H1 (cell line): ENCODE measurements around the gene ACSF2. TPM values are rescaled to one million over a fixed set of nuclear protein-coding genes. Genes with fewer than 3 reads are reported as not detected.

Source experiments
- CTCF ChIA-PET: fragments of 300-600 bp; sonication (Branson Sonifier 250); formaldehyde crosslinking; loops from one replicate; lab custom pipeline; 2021; ENCODE audit not compliant: partially characterized antibody; lab: Charles Lee
- POLR2A ChIA-PET: fragments of 300-600 bp; sonication (Branson Sonifier 250); formaldehyde crosslinking; loops from one replicate; lab custom pipeline; 2021; ENCODE audit warnings: inconsistent platforms; ENCODE audit not compliant: partially characterized antibody; lab: Charles Lee
- DNase-seq, 2 experiments: peaks; one replicate each; pipeline versions ENCODE4 v3.0.0 to v3.0.0-alpha.2; 2010 to 2022; ENCODE audit warnings: low spot score in 2 of 2, low read depth in 1 of 2, mixed read lengths in 1 of 2
- FAIRE-seq: peaks from 2 replicates; lab custom pipeline; 2011; peaks lifted over from hg19 to GRCh38; lab: Jason Lieb, UNC
- H2AFZ ChIP-seq: 2 replicates; pipeline ENCODE4 v1.8.1; 2012; ENCODE audit warnings: low read length, inconsistent platforms
- H2AK5ac ChIP-seq: 2 replicates; pipeline ENCODE4 v1.6.1; 2013; ENCODE audit warnings: low read depth, low read length
- H2BK120ac ChIP-seq: replicated peaks from 2 replicates; pipeline ENCODE3; 2013; ENCODE audit warnings: low read depth, low read length, inconsistent platforms
- H2BK12ac ChIP-seq: 2 replicates; pipeline ENCODE4 v1.6.1; 2013; ENCODE audit warnings: low read depth, low read length
- H2BK15ac ChIP-seq: 2 replicates; pipeline ENCODE4 v1.6.1; 2013; ENCODE audit warnings: low read length
- H2BK20ac ChIP-seq: 2 replicates; pipeline ENCODE4 v1.6.1; 2013; ENCODE audit warnings: low read length
- H2BK5ac ChIP-seq: 2 replicates; pipeline ENCODE4 v1.6.1; 2013; ENCODE audit warnings: low read depth, low read length
- H3K14ac ChIP-seq: 2 replicates; pipeline ENCODE4 v1.6.1; 2013; ENCODE audit warnings: inconsistent platforms; ENCODE audit not compliant: insufficient read length
- H3K18ac ChIP-seq: 2 replicates; pipeline ENCODE4 v1.6.1; 2013; ENCODE audit warnings: low read length; ENCODE audit errors: extremely low read depth
- H3K23ac ChIP-seq: 2 replicates; pipeline ENCODE4 v1.6.1; 2013; ENCODE audit warnings: inconsistent platforms; ENCODE audit not compliant: insufficient read length
- H3K23me2 ChIP-seq: 2 replicates; pipeline ENCODE4 v1.6.1; 2013; ENCODE audit warnings: low read depth, low read length
- H3K27ac ChIP-seq: 2 replicates; pipeline ENCODE4 v1.6.1; 2011; ENCODE audit warnings: low read depth, low read length, inconsistent platforms
- H3K27me3 ChIP-seq, 4 experiments: replicated peaks in 1 of 4; 1 replicate in 1 of 4; 2 replicates in 3 of 4; pipeline versions ENCODE4 v1.6.1 to v1.8.1; 2011 to 2013; ENCODE audit warnings: low read length in 3 of 4, mild to moderate bottlenecking in 3 of 4, inconsistent platforms in 2 of 4, mixed read lengths in 2 of 4, moderate library complexity in 1 of 4; ENCODE audit not compliant: control insufficient read depth in 3 of 4, insufficient read depth in 3 of 4; ENCODE audit errors: extremely low read depth in 1 of 4
- H3K36me3 ChIP-seq, 4 experiments: 2 replicates each; pipeline versions ENCODE4 v1.6.1 to v1.8.1; 2011 to 2013; ENCODE audit warnings: mild to moderate bottlenecking in 4 of 4, low read length in 3 of 4, moderate library complexity in 2 of 4, control low read depth in 1 of 4, inconsistent platforms in 1 of 4; ENCODE audit not compliant: insufficient read depth in 4 of 4, control insufficient read depth in 2 of 4
- H3K4ac ChIP-seq: replicated peaks from 2 replicates; pipeline ENCODE3; 2013; ENCODE audit warnings: low read length, low read depth, mixed read lengths, inconsistent platforms; ENCODE audit not compliant: insufficient read length
- H3K4me1 ChIP-seq, 4 experiments: replicated peaks in 1 of 4; 1 replicate in 1 of 4; 2 replicates in 3 of 4; pipeline versions ENCODE4 v1.6.1 to v1.8.1; 2011 to 2013; ENCODE audit warnings: low read length in 3 of 4, inconsistent platforms in 2 of 4, mixed read lengths in 1 of 4; ENCODE audit not compliant: insufficient read depth in 4 of 4, control insufficient read depth in 3 of 4
- H3K4me2 ChIP-seq, 2 experiments: 2 replicates each; pipeline versions ENCODE4 v1.6.1 to v1.8.1; 2011 to 2013; ENCODE audit warnings: low read depth in 2 of 2, low read length in 2 of 2, control low read depth in 1 of 2, inconsistent platforms in 1 of 2, mild to moderate bottlenecking in 1 of 2; ENCODE audit not compliant: insufficient read depth in 1 of 2
- H3K4me3 ChIP-seq, 4 experiments: fragments of 200-600, 300-600 bp in 1 of 4; sonication (generic), shearing (Covaris generic), sonication (Bioruptor Twin) in 1 of 4; 2 replicates each; pipeline versions ENCODE4 v1.5.1 to v1.8.1; 2011 to 2016; ENCODE audit warnings: low read length in 4 of 4, low read depth in 3 of 4, control low read depth in 2 of 4, inconsistent platforms in 2 of 4, mild to moderate bottlenecking in 2 of 4, mixed read lengths in 1 of 4, moderate library complexity in 1 of 4; ENCODE audit not compliant: insufficient read depth in 2 of 4; ENCODE audit errors: extremely low read depth in 1 of 4
- H3K56ac ChIP-seq: replicated peaks from 2 replicates; pipeline ENCODE3; 2013; ENCODE audit warnings: low read depth, mild to moderate bottlenecking, mixed read lengths, low read length, inconsistent platforms; ENCODE audit not compliant: insufficient read length
- H3K79me1 ChIP-seq: 2 replicates; pipeline ENCODE4 v1.6.1; 2013; ENCODE audit warnings: low read depth, low read length, control low read depth
- H3K79me2 ChIP-seq, 2 experiments: 2 replicates each; pipeline versions ENCODE4 v1.6.1 to v1.8.1; 2012 to 2013; ENCODE audit warnings: low read length in 2 of 2, mild to moderate bottlenecking in 2 of 2, inconsistent platforms in 1 of 2; ENCODE audit not compliant: insufficient read depth in 2 of 2, control insufficient read depth in 1 of 2
- H3K9ac ChIP-seq, 4 experiments: replicated peaks in 1 of 4; 1 replicate in 1 of 4; 2 replicates in 3 of 4; pipeline versions ENCODE4 v1.6.1 to v1.8.1; 2011 to 2013; ENCODE audit warnings: low read depth in 3 of 4, low read length in 3 of 4, control low read depth in 2 of 4, mild to moderate bottlenecking in 2 of 4, moderate library complexity in 2 of 4, inconsistent platforms in 1 of 4; ENCODE audit errors: extremely low read depth in 1 of 4
- H3K9me3 ChIP-seq, 2 experiments: 2 replicates each; pipeline versions ENCODE4 v1.6.1 to v1.8.1; 2012 to 2013; ENCODE audit warnings: mild to moderate bottlenecking in 2 of 2, moderate library complexity in 2 of 2, control low read depth in 1 of 2, inconsistent platforms in 1 of 2, low read depth in 1 of 2, low read length in 1 of 2, mixed read lengths in 1 of 2; ENCODE audit not compliant: insufficient read depth in 2 of 2
- H4K20me1 ChIP-seq, 2 experiments: replicated peaks in 1 of 2; 2 replicates each; pipeline versions ENCODE3 to v1.8.1; 2011 to 2013; ENCODE audit warnings: inconsistent platforms in 2 of 2, low read length in 2 of 2, mild to moderate bottlenecking in 1 of 2; ENCODE audit not compliant: insufficient read depth in 2 of 2, control insufficient read depth in 1 of 2
- H4K5ac ChIP-seq: 2 replicates; pipeline ENCODE4 v1.6.1; 2013; ENCODE audit warnings: low read length, low read depth, mixed read lengths, inconsistent platforms; ENCODE audit not compliant: insufficient read length
- H4K8ac ChIP-seq: 2 replicates; pipeline ENCODE4 v1.8.0; 2013; ENCODE audit warnings: mild to moderate bottlenecking, moderate library complexity, low read length, inconsistent platforms; ENCODE audit not compliant: insufficient read depth; ENCODE audit errors: extremely low read depth
- H4K91ac ChIP-seq: replicated peaks from 2 replicates; pipeline ENCODE3; 2013; ENCODE audit warnings: low read length, mixed read lengths, inconsistent platforms; ENCODE audit not compliant: insufficient read length
- BACH1 ChIP-seq: IDR thresholded peaks from 2 replicates; pipeline ENCODE4 v1.6.1; 2012; ENCODE audit warnings: low read length, improper control_type of control experiment
- CHD1 ChIP-seq: IDR thresholded peaks from 2 replicates; pipeline ENCODE4 v1.6.1; 2012; ENCODE audit warnings: low read depth, low read length, improper control_type of control experiment
- CTBP2 ChIP-seq: IDR thresholded peaks from 2 replicates; pipeline ENCODE4 v1.7.0; 2011; ENCODE audit warnings: borderline replicate concordance, mild to moderate bottlenecking, moderate library complexity, mixed read lengths, low read length; ENCODE audit not compliant: insufficient read depth, insufficient read length
- EGR1 ChIP-seq: IDR thresholded peaks from 2 replicates; pipeline ENCODE4 v1.6.1; 2011; ENCODE audit warnings: low read depth, low read length, borderline replicate concordance
- JUN ChIP-seq: IDR thresholded peaks from 2 replicates; pipeline ENCODE4 v1.6.1; 2011; ENCODE audit warnings: low read depth, mild to moderate bottlenecking, improper control_type of control experiment, low read length
- JUND ChIP-seq: IDR thresholded peaks from 2 replicates; pipeline ENCODE4 v1.6.1; 2011; ENCODE audit warnings: mild to moderate bottlenecking, improper control_type of control experiment, low read length
- KDM1A ChIP-seq: fragments of 200-600, 300-600 bp; sonication (generic); IDR thresholded peaks from 2 replicates; pipeline ENCODE4 v1.7.1; 2016; ENCODE audit warnings: mild to moderate bottlenecking, low read length, borderline replicate concordance
- PHF8 ChIP-seq: fragments of 200-600 bp; sonication (generic); conservative IDR thresholded peaks from 2 replicates; pipeline ENCODE4 v1.7.1; 2012; ENCODE audit warnings: low read depth, mild to moderate bottlenecking, inconsistent platforms, low read length, moderate library complexity
- RXRA ChIP-seq: IDR thresholded peaks from 2 replicates; pipeline ENCODE4 v1.6.1; 2011; ENCODE audit warnings: low read depth, mild to moderate bottlenecking, low read length, moderate library complexity; ENCODE audit not compliant: insufficient read depth
- SAP30 ChIP-seq: fragments of 300-600 bp; sonication (generic); IDR thresholded peaks from 2 replicates; pipeline ENCODE4 v1.7.1; 2012; ENCODE audit warnings: low read length, moderate library complexity, mild to moderate bottlenecking, inconsistent platforms; ENCODE audit not compliant: insufficient read depth, insufficient replicate concordance
- SIRT6 ChIP-seq: IDR thresholded peaks from one replicate; pipeline ENCODE4 v1.7.1; 2012; ENCODE audit warnings: low read length, inconsistent platforms
- SIX5 ChIP-seq: IDR thresholded peaks from 2 replicates; pipeline ENCODE4 v1.6.1; 2011; ENCODE audit warnings: mild to moderate bottlenecking, low read depth, low read length
- TEAD4 ChIP-seq: IDR thresholded peaks from 2 replicates; pipeline ENCODE4 v1.6.1; 2012; ENCODE audit warnings: low read depth, low read length, inconsistent platforms, mixed read lengths
- WGBS, 2 experiments: shearing (Covaris generic) in 1 of 2; methylation state at CpG; one replicate each; pipeline versions ENCODE4 v1.1.6 to v1.1.7; 2013 to 2015; ENCODE audit warnings: low lambda C conversion rate in 2 of 2, mixed read lengths in 2 of 2, inconsistent platforms in 1 of 2, low coverage in 1 of 2, missing lambda C conversion rate in 1 of 2; ENCODE audit not compliant: insufficient replicate concordance in 2 of 2, insufficient coverage in 1 of 2, insufficient read length in 1 of 2; ENCODE audit errors: extremely low coverage in 1 of 2, missing lambda C conversion rate in 1 of 2; 5-methylcytosine and 5-hydroxymethylcytosine counted together
- polyA plus RNA-seq, 7 experiments: library from polyadenylated mRNA; depleted of rRNA in 3 of 7; stranded (reverse) in 5 of 7; unstranded in 2 of 7; fragments of >200 nt in 5 of 7; fragments of 200-250 nt in 2 of 7; gene quantifications; 1 replicate in 5 of 7; 2 replicates in 1 of 7; 4 replicates in 1 of 7; pipeline versions ENCODE4 v1.2.1 to v1.2.3, GENCODE V29; 2011 to 2013; ENCODE audit warnings: missing spikeins in 2 of 7, mixed read lengths in 2 of 7
- total RNA-seq: library from RNA; stranded (reverse); fragmentation: NEBNext Ultra II Directional; extraction: Animal tissue kit (Norgen Biotek cat#: 25700); gene quantifications from 2 replicates; pipeline ENCODE4 v1.2.1, GENCODE V29; 2021
- TF ChIP-seq, protein P1 (sequence below): IDR thresholded peaks from 2 replicates; pipeline ENCODE4 v1.6.1; 2012; ENCODE audit warnings: inconsistent platforms

Gene ACSF2
- total and polyA plus RNA-seq, 2 of the 8 experiments (the other 6 are each of a cell fraction or from before 2014, with no cell fraction given) = 14.5 to 16.3 TPM

DNA sequence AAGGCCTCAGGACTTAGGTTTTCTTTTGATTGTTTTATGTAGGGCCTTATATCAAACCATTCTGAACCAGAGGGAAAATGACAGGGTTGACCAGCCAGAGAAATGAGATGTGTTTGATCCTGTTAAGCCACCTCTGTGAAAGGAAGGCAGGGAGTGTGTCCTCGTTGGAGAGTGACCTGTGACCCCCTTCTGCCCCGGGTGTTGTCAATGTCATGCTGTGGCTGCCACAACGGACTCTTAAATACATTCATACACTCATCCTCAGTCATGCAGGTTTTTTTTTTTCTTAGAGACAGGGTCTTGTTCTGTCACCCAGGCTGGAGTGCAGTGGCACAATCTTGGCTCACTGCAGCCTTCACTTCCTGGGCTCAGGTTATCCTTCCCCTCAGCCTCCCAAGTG, 88.4 kb downstream of the ACSF2 start:
- CTCF ChIA-PET = interaction anchor here (0.8 to 1.4 kb wide), 4 partner anchors 13 to 31 kb away, joined by 3 to 8 read pairs (median 5); no protein-coding TSS in a partner anchor
- H3K23me2 ChIP-seq = no peaks in the 10 kb centered on the region
- H3K14ac ChIP-seq = no peak overlapping the region
- H3K9ac ChIP-seq = no peak overlapping the region
- POLR2A ChIA-PET = interaction anchor here (1.2 to 1.8 kb wide), 2 partner anchors 9 to 26 kb away, joined by 4 to 5 read pairs; no protein-coding TSS in a partner anchor
- H3K27me3 ChIP-seq = no peaks in the 10 kb centered on the region; a peak in 1 of 7 replicates
- H3K9me3 ChIP-seq = no peaks in the 10 kb centered on the region
- H3K4ac ChIP-seq = no peak overlapping the region
- no peak overlapping the region for H2BK20ac ChIP-seq
- no peaks in the 10 kb centered on the region for H3K79me1 ChIP-seq
- no peak for DNase-seq
- H3K4me1 ChIP-seq = peaks cover 0 to 2% (median 0%) of the 10 kb centered on the region in 4 experiments; a peak in 2 of 7 replicates
- FAIRE-seq = no peak
- 77% methylated on average over 3 of the region's 3 CpGs; no CpG with 5 or more reads in 1 of the 2 experiments for WGBS, 2 experiments
- H4K5ac ChIP-seq = no peak overlapping the region
- no peak overlapping the region for H3K27ac ChIP-seq
- no peak overlapping the region; the same call in 1 of the 2 replicates for H3K18ac ChIP-seq
- H3K36me3 ChIP-seq = no peaks in the 10 kb centered on the region
- no peak overlapping the region for H3K4me2 ChIP-seq
- H2BK120ac ChIP-seq = no peak overlapping the region
- no peak overlapping the region for H2BK5ac ChIP-seq
- H2BK12ac ChIP-seq = peak overlapping the region; percentile 60; the same call in 1 of the 2 replicates
- no peak overlapping the region for H4K91ac ChIP-seq
- no peak overlapping the region for H3K4me3 ChIP-seq
- no peak overlapping the region for H2AK5ac ChIP-seq
- no peak overlapping the region for H3K23ac ChIP-seq
- H3K79me2 ChIP-seq = no peaks in the 10 kb centered on the region
- no peak overlapping the region for H3K56ac ChIP-seq
- H4K20me1 ChIP-seq = peaks cover 1 to 3% of the 10 kb centered on the region in 2 experiments
- no peak overlapping the region for H4K8ac ChIP-seq
- H2BK15ac ChIP-seq = no peak overlapping the region
- no peak overlapping the region for H2AFZ ChIP-seq
- TF ChIP-seq, protein P1, sequence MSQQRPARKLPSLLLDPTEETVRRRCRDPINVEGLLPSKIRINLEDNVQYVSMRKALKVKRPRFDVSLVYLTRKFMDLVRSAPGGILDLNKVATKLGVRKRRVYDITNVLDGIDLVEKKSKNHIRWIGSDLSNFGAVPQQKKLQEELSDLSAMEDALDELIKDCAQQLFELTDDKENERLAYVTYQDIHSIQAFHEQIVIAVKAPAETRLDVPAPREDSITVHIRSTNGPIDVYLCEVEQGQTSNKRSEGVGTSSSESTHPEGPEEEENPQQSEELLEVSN = no peak
- no peak for TF ChIP-seq TEAD4
- no peak for TF ChIP-seq SIX5
- no peak for TF ChIP-seq EGR1
- no peak for TF ChIP-seq BACH1
- TF ChIP-seq KDM1A = no peak
- no peak for TF ChIP-seq SIRT6
- no peak for TF ChIP-seq JUND
- no peak for TF ChIP-seq CHD1
- no peak for TF ChIP-seq JUN
- no peak for TF ChIP-seq CTBP2
- TF ChIP-seq SAP30 = no peak
- no peak for TF ChIP-seq PHF8
- no peak for TF ChIP-seq RXRA
